ENCODE measurements around the gene WDR45B.
"Not testable (repeated sequence)": the region's sequence is repeated elsewhere in the genome, so short reads cannot be mapped to it uniquely, and the experiment has no call there.

The WDR45B gene

GRCh38 chr17:82577300-82577699 lies 70.9 kb downstream of the WDR45B start:
- DNase-seq: no peak

- not testable (repeated sequence) for DNase-seq
Observed at GRCh38 chr17:82575581-82576221, 72.5 kb downstream of the WDR45B start.

GRCh38 chr17:82574041-82574440 lies 74.2 kb downstream of the WDR45B start:
- no peak for DNase-seq

- DNase-seq: no peak
Observed at GRCh38 chr17:82571855-82572254, 76.4 kb downstream of the WDR45B start.

GRCh38 chr17:82570277-82570676 lies 78.0 kb downstream of the WDR45B start:
- no peak for DNase-seq

- DNase-seq: no peak
Observed at GRCh38 chr17:82569621-82570020, 78.6 kb downstream of the WDR45B start.

GRCh38 chr17:82568997-82569393 lies 79.2 kb downstream of the WDR45B start:
- no peak for DNase-seq

- DNase-seq: no peak
Observed at GRCh38 chr17:82567286-82567685, 81.0 kb downstream of the WDR45B start.

- no peak for DNase-seq
Observed at GRCh38 chr17:82566129-82566960, 81.9 kb downstream of the WDR45B start.

GRCh38 chr17:82565551-82565950 lies 82.7 kb downstream of the WDR45B start:
- no peak for DNase-seq

Data from NCI-H2029 treated with DMSO at 0.1 percent for 48 hours (cell line).